SK-N-SH treated with all-trans-retinoic acid at 6 μM for 48 hours (cell line): Measurements from ENCODE around the gene CEP131.

ENCODE experiments used
- ARNTL ChIP-seq: fragments of 450-650 bp; formaldehyde crosslinking; IDR thresholded peaks from 2 replicates; pipeline ENCODE4 v1.5.0; 2020; ENCODE audit warnings: low read depth, mild to moderate bottlenecking, moderate library complexity, borderline replicate concordance
- ESRRG ChIP-seq: fragments of 250-450 bp; sonication (Bioruptor Pico); IDR thresholded peaks from 2 replicates; pipeline ENCODE4 v1.6.1; 2021; ENCODE audit warnings: mild to moderate bottlenecking
- SNAI2 ChIP-seq: fragments of 250-450 bp; sonication (Bioruptor Pico); IDR thresholded peaks from 2 replicates; pipeline ENCODE4 v1.5.0; 2020; ENCODE audit warnings: mild to moderate bottlenecking, moderate library complexity
- TCF4 ChIP-seq: fragments of 250-450 bp; sonication (Bioruptor Pico); IDR thresholded peaks from 2 replicates; pipeline ENCODE4 v1.8.0; 2021; ENCODE audit warnings: mild to moderate bottlenecking, moderate library complexity, borderline replicate concordance
- TOX ChIP-seq: fragments of 250-450 bp; sonication (Bioruptor Pico); IDR thresholded peaks from 2 replicates; pipeline ENCODE4 v1.8.0; 2021; ENCODE audit warnings: mild to moderate bottlenecking, moderate library complexity, borderline replicate concordance
- ZFP3 ChIP-seq: fragments of 250-450 bp; sonication (Bioruptor Pico); IDR thresholded peaks from 2 replicates; pipeline ENCODE4 v1.5.0; 2020; ENCODE audit warnings: mild to moderate bottlenecking, moderate library complexity
- ZNF565 ChIP-seq: fragments of 450-650 bp; formaldehyde crosslinking; conservative IDR thresholded peaks from 2 replicates; pipeline ENCODE4 v1.5.0; 2020; ENCODE audit warnings: low read depth, mild to moderate bottlenecking, moderate library complexity
- TF ChIP-seq, protein P1 (sequence below): fragments of 250-450 bp; sonication (Bioruptor Pico); IDR thresholded peaks from 2 replicates; pipeline ENCODE4 v1.8.0; 2020; ENCODE audit warnings: mild to moderate bottlenecking, moderate library complexity, borderline replicate concordance
- TF ChIP-seq, protein P2 (sequence below): fragments of 250-450 bp; sonication (Bioruptor Pico); IDR thresholded peaks from 2 replicates; pipeline ENCODE4 v1.5.1; 2021; ENCODE audit warnings: mild to moderate bottlenecking, moderate library complexity
- TF ChIP-seq, protein P3 (sequence below): fragments of 250-450 bp; sonication (Bioruptor Pico); IDR thresholded peaks from 2 replicates; pipeline ENCODE4 v1.5.1; 2020; ENCODE audit warnings: low read depth, mild to moderate bottlenecking, moderate library complexity

DNA sequence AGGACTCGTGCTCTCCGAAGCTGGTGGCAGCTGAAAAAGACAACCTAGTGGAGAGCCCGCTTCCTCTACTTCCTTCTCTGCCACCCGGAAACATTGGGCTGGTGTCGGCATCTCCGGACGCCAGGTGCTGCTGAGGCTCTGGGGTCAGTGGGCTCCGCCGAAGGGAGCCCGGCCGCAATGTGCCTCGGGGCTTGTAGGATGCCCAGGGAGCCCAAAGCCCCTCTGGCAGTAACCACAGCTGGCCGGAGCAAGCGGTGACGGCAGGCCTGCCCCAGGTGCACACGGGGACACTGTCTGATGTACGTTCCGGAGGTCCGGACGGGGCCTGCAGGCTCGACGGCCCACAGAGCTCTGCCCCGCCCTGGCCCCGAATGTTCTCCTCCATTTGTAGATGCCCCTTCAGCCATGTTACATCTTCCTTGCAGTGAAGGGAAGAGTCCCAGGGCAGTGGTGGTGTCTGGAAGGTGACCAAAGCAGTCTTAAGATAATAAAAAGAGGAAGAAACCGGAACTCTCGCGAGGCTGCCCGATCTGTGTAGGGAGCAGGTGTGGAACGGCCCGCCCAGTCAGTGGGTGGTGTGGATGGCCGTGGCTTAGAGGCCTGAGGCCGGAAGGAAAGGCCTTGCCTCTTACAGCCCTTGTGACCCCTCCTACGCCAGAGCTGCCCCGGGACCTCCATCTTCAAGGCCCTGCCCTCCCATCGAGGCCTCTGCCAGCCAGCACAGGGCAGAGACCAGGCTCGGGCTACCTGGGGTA, 39.0 kb upstream of the CEP131 start:
- TF ChIP-seq, protein P1, sequence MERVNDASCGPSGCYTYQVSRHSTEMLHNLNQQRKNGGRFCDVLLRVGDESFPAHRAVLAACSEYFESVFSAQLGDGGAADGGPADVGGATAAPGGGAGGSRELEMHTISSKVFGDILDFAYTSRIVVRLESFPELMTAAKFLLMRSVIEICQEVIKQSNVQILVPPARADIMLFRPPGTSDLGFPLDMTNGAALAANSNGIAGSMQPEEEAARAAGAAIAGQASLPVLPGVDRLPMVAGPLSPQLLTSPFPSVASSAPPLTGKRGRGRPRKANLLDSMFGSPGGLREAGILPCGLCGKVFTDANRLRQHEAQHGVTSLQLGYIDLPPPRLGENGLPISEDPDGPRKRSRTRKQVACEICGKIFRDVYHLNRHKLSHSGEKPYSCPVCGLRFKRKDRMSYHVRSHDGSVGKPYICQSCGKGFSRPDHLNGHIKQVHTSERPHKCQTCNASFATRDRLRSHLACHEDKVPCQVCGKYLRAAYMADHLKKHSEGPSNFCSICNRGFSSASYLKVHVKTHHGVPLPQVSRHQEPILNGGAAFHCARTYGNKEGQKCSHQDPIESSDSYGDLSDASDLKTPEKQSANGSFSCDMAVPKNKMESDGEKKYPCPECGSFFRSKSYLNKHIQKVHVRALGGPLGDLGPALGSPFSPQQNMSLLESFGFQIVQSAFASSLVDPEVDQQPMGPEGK (CRISPR knock-in tag), result no peak
- TF ChIP-seq, protein P2, sequence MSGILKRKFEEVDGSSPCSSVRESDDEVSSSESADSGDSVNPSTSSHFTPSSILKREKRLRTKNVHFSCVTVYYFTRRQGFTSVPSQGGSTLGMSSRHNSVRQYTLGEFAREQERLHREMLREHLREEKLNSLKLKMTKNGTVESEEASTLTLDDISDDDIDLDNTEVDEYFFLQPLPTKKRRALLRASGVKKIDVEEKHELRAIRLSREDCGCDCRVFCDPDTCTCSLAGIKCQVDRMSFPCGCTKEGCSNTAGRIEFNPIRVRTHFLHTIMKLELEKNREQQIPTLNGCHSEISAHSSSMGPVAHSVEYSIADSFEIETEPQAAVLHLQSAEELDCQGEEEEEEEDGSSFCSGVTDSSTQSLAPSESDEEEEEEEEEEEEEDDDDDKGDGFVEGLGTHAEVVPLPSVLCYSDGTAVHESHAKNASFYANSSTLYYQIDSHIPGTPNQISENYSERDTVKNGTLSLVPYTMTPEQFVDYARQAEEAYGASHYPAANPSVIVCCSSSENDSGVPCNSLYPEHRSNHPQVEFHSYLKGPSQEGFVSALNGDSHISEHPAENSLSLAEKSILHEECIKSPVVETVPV (CRISPR knock-in tag), result no peak
- TF ChIP-seq TCF4 (CRISPR knock-in tag), result no peak
- TF ChIP-seq ARNTL (CRISPR knock-in tag), result no peak
- TF ChIP-seq SNAI2 (CRISPR knock-in tag), result no peak
- TF ChIP-seq, protein P3, sequence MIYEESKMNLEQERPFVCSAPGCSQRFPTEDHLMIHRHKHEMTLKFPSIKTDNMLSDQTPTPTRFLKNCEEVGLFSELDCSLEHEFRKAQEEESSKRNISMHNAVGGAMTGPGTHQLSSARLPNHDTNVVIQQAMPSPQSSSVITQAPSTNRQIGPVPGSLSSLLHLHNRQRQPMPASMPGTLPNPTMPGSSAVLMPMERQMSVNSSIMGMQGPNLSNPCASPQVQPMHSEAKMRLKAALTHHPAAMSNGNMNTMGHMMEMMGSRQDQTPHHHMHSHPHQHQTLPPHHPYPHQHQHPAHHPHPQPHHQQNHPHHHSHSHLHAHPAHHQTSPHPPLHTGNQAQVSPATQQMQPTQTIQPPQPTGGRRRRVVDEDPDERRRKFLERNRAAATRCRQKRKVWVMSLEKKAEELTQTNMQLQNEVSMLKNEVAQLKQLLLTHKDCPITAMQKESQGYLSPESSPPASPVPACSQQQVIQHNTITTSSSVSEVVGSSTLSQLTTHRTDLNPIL (CRISPR knock-in tag), result no peak
- TF ChIP-seq ESRRG, result no peak
- no peak for TF ChIP-seq ZFP3 (CRISPR knock-in tag)
- no peak for TF ChIP-seq ZNF565 (CRISPR knock-in tag)
- no peak for TF ChIP-seq TOX (CRISPR knock-in tag)
